GM18519 (cell line): Measurements from ENCODE around the gene RBM28.
A peak's percentile ranks its signal among the peaks of the same experiment; 100 is the strongest.

Experiments used
- ATAC-seq: cut with Tn5 transposase; IDR thresholded peaks from one replicate; pipeline ENCODE4 v1.9.1; 2021; ENCODE audit warnings: mild to moderate bottlenecking, moderate library complexity; ENCODE audit not compliant: unreplicated experiment, low FRiP score

RBM28 gene

GRCh38 chr7:128343554-128344430 is at the start of gene RBM28:
TSS of gene RBM28 (minus strand) at chr7:128343908. CDS start at chr7:128343793, 115 bp downstream.
- peak; percentile 84 for ATAC-seq

DNA sequence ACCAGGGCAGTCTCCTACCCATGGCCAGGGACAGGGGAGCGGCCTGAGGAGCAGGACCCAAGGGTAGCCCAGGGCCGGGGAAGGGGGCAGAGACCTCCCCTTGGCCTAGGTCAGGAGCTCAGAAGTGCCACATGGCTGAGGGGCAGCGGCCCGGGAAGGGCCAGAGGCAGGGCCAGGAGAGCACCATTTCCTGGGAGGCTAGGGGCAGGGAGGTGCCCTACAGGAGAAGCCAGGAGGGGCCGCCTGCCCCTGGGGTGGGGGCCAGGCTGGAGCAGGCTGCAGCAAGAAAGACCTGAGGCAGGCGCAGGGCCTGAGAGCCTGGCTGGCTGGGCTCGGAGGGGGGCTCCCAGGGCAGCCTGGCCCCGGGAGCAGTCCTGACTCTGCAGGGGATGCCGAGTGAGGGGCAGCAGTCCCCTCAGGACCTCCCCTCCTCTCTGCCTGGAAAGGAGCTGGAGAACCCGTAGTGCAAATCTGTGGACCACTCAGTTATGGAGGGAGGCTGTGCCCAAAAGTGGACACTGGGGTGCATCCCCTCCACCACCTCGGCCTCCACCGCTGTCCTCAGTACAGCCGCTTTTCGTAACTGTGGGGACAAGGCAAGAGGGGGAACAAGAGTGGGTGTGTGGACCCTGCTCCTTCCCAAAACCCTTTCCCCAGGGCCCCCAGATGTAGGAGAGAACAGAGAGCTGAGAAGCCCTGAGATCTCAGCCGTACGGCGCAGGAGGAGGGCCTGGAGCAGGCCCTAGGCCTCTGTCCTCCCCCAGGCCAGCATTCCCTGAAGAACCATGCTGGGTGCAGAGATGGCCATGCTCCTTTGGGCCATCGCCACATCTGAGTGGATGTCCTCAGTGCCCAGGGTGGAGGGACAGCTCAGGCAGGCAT is 49.0 kb upstream of the RBM28 start:
- ATAC-seq, result no peak

GRCh38 chr7:128391805-128392204 is 48.1 kb upstream of the RBM28 start:
- no peak for ATAC-seq

DNA sequence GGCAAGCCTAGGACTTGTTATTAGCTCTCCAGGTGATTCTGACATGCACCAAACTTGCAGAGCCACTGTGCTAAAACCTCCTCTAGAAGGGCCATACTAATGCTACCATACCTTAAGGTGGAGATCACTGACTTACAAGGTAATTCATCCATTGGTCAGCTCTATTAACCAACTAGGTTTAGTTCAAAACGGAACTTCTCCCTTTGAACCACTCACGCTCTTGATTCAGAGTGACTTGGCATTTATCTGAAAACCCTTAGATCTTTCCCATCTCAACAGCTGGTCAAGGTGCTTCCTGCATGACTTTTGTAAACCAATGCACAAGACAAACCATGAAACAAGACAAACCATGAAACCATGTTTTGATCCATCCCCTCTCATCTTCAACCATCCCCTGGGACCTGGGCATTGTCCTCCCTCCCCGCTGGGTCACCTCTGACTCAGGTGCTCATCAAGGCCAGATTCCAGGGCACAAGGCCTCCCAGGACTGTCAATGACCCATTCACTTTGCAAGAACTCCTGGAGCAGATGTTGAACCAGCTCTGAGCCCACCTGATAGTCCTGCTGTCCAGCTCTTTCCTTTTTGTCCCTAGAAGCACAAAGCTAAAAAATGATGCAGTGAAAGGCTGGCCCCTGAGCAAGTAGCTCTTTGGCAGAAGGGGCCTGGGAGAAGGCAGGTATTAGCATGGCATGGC is 47.3 kb upstream of the RBM28 start:
- no peak for ATAC-seq

DNA sequence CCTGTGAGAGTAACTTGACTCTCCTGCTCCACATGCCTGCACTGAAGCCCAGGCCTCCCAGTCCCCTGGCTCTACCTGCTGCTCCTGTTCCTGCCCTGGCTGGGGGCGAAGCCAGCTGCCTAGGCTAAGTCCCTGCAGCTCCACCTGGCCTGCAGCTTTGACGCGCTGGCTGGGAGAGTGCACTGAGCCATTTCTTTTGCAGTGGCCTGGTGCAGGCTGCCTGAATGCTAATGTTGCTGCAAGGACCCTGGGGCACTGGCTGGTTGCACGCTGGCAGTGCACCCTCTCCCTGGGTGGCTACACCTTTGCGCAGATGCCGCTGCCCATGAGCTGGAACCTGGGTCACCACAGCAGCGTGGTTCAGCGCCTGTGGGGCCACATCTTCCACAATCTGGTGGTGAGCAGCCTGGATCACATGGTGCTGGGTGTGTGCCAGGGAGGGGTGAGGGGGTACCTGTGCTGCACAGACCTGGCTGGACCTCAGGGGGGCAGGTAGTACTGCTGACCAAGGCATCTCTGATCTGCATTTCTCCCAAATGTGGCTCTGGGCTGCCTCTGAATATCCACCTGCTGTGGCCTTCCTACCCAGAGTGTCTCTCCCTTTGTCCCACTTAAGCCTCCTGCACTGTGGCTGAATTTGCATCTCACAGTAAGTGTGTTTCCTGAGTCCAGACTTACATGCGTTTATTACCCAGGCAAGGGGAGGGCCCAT is 46.1 kb upstream of the RBM28 start:
- ATAC-seq, result no peak

GRCh38 chr7:128389085-128389617 is 45.4 kb upstream of the RBM28 start:
- ATAC-seq, result no peak

GRCh38 chr7:128388145-128388485 is 44.4 kb upstream of the RBM28 start:
- ATAC-seq, result no peak

- ATAC-seq, result peak; percentile 49
These were observed 43.8 kb upstream of the RBM28 start for GRCh38 chr7:128387216-128388144.

DNA sequence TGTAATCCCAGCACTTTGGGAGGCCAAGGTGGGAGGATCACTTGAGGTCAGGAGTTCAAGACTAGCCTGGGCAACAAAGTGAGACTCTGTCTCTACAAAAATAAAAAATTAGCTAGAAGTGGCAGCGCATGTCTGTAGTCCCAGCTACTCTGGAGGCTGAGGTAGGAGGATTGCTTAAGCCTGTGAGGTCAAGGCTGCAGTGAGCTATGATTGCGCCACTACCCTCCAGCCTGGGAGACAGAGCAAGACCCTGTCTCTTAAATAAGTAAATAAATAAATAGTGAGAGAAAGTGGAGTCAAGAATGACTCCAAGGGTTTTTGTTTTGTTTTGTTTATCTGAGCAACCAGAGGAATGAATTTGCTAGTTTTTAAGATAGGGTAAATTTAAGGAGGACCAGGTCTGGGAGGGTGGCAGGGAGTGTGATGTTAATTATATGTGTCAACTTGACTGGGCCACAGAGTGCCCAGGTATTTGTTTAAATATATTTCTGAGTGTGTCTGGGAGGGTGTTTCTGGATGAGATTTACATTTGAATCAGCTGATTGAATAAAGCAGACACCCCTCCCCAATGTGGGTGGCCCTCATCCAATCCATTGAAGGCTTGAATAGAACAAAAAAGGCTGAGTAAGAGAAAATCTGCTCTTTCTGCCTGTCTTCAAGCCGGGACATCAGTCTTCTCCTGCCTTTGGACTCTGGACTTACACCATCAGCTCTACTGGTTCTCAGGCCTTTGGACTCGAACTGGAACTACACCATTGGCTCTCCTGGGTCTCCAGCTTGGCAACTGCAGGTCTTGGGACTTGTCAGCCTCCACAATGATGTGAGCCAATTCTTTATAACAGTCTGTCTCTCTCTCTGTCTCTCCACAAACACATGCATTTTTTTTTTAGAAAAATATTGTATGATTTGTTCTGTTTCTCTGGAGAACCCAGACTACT is 42.5 kb upstream of the RBM28 start:
- ATAC-seq, result no peak

DNA sequence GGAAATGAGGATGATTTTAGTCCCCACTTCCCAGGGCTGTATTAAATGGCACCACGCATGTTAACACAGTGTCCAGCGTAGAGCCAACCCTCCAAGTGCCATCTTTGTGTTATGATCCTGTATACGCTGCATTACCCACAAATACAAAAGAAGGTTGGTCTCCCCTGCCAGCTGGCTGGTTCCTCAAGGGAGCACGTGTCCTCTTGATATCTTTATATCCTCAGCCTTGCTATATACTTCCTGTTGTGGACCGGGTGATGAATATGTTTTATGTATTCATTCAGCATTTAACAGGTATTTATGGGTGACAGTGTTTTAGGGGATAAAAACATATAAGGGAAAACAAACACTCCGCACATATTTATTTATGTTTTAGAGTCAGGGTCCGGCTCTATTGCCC is 41.0 kb upstream of the RBM28 start:
- ATAC-seq, result no peak

DNA sequence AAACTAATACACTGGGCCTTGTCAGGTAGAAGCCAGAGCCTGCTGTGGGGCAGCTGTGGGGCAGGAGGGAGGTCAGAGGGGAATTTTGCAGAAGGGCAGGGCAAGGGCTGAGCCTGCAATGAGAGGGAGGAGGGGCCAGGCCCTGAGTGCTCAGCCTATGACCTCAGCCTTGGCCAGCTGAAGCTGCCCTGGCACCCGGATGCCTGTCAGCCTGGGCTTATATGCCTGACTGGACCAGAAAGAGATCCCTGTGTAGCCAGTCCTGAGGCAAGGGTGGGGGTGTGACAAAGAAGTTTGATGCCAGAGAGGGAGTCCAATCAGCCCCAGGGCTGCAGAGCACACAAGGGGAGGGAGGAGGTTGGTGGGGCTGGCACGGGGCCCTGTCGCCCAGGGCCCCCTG is 40.1 kb upstream of the RBM28 start:
- ATAC-seq, result no peak

DNA sequence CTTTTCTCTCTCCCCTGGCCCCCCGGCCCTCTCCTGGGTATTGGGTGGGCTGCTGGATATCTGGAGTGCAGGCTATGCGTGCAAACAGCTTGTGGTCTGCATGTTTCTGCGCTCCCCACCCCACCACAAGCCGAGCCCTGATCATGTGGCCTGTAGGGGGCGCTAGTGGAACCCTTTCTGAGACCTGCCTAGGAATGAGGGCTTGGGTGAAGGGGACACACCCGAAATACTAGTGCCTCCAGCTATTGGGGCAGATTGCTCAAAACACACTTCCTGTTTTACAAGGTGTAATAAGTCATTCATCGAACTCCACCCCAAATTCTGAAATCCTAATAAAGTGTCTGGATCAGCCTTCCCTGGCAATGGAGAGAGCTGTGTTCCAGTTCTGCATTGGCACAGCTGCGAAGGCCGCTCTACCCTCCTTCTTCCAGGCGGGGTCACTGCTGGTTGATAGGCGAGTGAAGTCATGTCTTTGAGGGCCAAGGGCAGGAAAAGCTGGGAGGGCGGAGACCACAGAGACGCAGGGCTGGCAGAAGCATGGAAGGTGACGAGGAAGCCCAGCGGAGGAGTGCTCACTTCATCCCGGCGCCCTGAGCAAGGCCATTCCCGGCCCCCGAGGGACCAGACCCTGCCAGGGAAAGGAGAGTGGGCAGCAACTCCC is 37.6 kb upstream of the RBM28 start:
- no peak for ATAC-seq

DNA sequence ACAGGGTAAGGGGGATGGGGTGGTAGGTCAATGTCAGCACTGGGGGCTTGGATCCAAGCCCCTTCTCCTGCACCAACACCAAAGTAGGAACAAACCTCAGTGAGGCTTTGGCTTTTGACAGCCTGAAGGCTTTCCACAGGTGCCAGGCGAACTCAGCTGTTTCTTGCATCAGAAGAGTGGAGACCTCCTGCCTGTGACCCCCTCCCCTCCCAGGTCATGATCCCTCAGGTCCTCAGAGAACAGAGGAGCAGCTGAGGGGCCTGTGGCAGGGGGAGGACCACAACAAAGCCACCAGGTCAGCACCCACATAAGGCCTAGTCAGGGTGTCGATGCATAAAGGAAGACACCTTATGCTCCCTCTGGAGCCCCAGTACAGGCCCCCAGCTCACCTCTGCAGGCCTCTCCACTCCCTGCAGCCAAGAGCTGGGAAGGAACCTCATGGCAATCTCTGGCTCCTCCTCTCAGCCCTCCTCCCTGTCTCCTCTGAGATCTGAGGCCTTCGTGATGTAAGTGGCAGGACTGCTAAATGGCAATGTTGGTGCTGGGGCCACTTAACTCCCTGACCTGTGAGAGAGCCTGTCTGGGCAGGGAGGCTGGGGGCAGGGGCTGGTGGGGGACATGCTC is 36.9 kb upstream of the RBM28 start:
- no peak for ATAC-seq

GRCh38 chr7:128379900-128380479 is 36.3 kb upstream of the RBM28 start:
- no peak for ATAC-seq

- ATAC-seq, result no peak
These were observed 34.9 kb upstream of the RBM28 start for GRCh38 chr7:128378637-128379036.

- no peak for ATAC-seq
These were observed 32.4 kb upstream of the RBM28 start for GRCh38 chr7:128376077-128376476.

DNA sequence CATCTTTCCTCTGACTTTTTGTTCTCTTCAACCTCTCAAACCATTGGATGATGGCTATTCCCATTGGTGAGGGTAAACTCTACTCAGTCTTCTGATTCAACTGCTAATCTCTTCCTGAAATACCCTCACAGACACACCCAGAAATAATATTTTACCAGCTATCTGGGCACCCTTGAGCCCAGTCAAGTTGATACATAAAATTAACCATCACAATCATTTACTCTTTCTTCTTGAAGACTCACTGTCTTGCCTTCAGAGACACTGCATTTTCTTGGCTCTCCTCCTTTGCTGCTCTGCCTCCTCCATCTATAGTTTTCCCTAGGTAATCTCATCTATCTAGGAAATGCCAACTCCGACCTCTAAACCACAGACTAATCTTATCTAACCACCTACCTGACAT is 30.3 kb upstream of the RBM28 start:
- ATAC-seq, result no peak
